Trophoblast cell (in vitro differentiated cells and primary cell): ENCODE results near the gene GALNTL6.

Experiments used
- DNase-seq, 2 donors: peaks; one replicate each; pipeline ENCODE4 v3.0.0-alpha.2; 2016
- H2AFZ ChIP-seq: 2 replicates; pipeline ENCODE4 v1.6.1; 2013; ENCODE audit warnings: low read length, moderate library complexity, mild to moderate bottlenecking; ENCODE audit not compliant: insufficient read depth, poor library complexity
- H2AK5ac ChIP-seq: 2 replicates; pipeline ENCODE4 v1.6.1; 2013; ENCODE audit warnings: mild to moderate bottlenecking, low read length
- H2BK120ac ChIP-seq: 2 replicates; pipeline ENCODE4 v1.6.1; 2013; ENCODE audit warnings: low read length, mild to moderate bottlenecking, moderate library complexity; ENCODE audit not compliant: insufficient read depth, poor library complexity
- H2BK12ac ChIP-seq: 2 replicates; pipeline ENCODE4 v1.6.1; 2013; ENCODE audit warnings: mild to moderate bottlenecking, low read length, moderate library complexity
- H2BK5ac ChIP-seq: 2 replicates; pipeline ENCODE4 v1.6.1; 2013; ENCODE audit warnings: low read length, low read depth, moderate library complexity, mild to moderate bottlenecking; ENCODE audit not compliant: poor library complexity
- H3K14ac ChIP-seq: 2 replicates; pipeline ENCODE4 v1.6.1; 2013; ENCODE audit warnings: mild to moderate bottlenecking, low read length
- H3K18ac ChIP-seq: 2 replicates; pipeline ENCODE4 v1.6.1; 2013; ENCODE audit warnings: mild to moderate bottlenecking, low read length
- H3K23ac ChIP-seq: 2 replicates; pipeline ENCODE4 v1.6.1; 2013; ENCODE audit warnings: low read length
- H3K27ac ChIP-seq: 2 replicates; pipeline ENCODE4 v1.5.1; 2013; ENCODE audit warnings: low read depth, mild to moderate bottlenecking, inconsistent platforms, low read length, moderate library complexity
- H3K27me3 ChIP-seq: 2 replicates; pipeline ENCODE4 v1.6.1; 2013; ENCODE audit warnings: inconsistent platforms, mild to moderate bottlenecking, low read length, moderate library complexity; ENCODE audit not compliant: insufficient read depth
- H3K36me3 ChIP-seq, 2 experiments: 1 replicate in 1 of 2; 2 replicates in 1 of 2; pipeline ENCODE4 v1.6.1; 2013; ENCODE audit warnings: low read length in 2 of 2, mild to moderate bottlenecking in 2 of 2, moderate library complexity in 1 of 2; ENCODE audit not compliant: insufficient read depth in 2 of 2, control insufficient read depth in 1 of 2
- H3K4ac ChIP-seq: 2 replicates; pipeline ENCODE4 v1.6.1; 2013; ENCODE audit warnings: low read depth, mild to moderate bottlenecking, low read length, moderate library complexity
- H3K4me1 ChIP-seq, 2 experiments: 1 replicate in 1 of 2; 2 replicates in 1 of 2; pipeline ENCODE4 v1.6.1; 2013; ENCODE audit warnings: low read length in 2 of 2, mild to moderate bottlenecking in 2 of 2, moderate library complexity in 1 of 2; ENCODE audit not compliant: insufficient read depth in 2 of 2, control insufficient read depth in 1 of 2
- H3K4me2 ChIP-seq: 2 replicates; pipeline ENCODE4 v1.6.1; 2013; ENCODE audit warnings: inconsistent platforms, mild to moderate bottlenecking, low read length, moderate library complexity
- H3K4me3 ChIP-seq: 2 replicates; pipeline ENCODE4 v1.5.1; 2013; ENCODE audit warnings: mild to moderate bottlenecking, low read depth, low read length, inconsistent platforms
- H3K79me1 ChIP-seq: one replicate; pipeline ENCODE4 v1.6.1; 2013; ENCODE audit warnings: low read length
- H3K79me2 ChIP-seq: 2 replicates; pipeline ENCODE4 v1.6.1; 2013; ENCODE audit warnings: low read length, mild to moderate bottlenecking; ENCODE audit not compliant: control insufficient read depth, insufficient read depth, poor library complexity
- H3K9ac ChIP-seq: 2 replicates; pipeline ENCODE4 v1.6.1; 2013; ENCODE audit warnings: mild to moderate bottlenecking, low read length
- H3K9me3 ChIP-seq: 2 replicates; pipeline ENCODE4 v1.6.1; 2013; ENCODE audit warnings: low read depth, mild to moderate bottlenecking, control low read depth, inconsistent platforms, low read length; ENCODE audit not compliant: insufficient read depth
- H4K12ac ChIP-seq: 2 replicates; pipeline ENCODE4 v1.6.1; 2013; ENCODE audit warnings: low read depth, mild to moderate bottlenecking, low read length, moderate library complexity
- H4K8ac ChIP-seq: 2 replicates; pipeline ENCODE4 v1.6.1; 2013; ENCODE audit warnings: low read depth, mild to moderate bottlenecking, low read length, moderate library complexity
- H4K91ac ChIP-seq: one replicate; pipeline ENCODE4 v1.6.1; 2013; ENCODE audit warnings: low read depth, mild to moderate bottlenecking, low read length, moderate library complexity
- WGBS: extraction: QIAGEN DNeasy Blood & Tissue Kit; methylation state at CpG from one replicate; pipeline ENCODE4 v1.1.7; 2013; ENCODE audit warnings: missing lambda C conversion rate; ENCODE audit not compliant: insufficient read length, insufficient coverage; ENCODE audit errors: extremely low coverage; 5-methylcytosine and 5-hydroxymethylcytosine counted together

Gene GALNTL6

GRCh38 chr4:172055046-172055445 lies 241.8 kb downstream of the GALNTL6 start:
- H3K14ac ChIP-seq: no peak overlapping the region
- no CpG with 5 or more reads among the region's 1 CpG for WGBS

DNA sequence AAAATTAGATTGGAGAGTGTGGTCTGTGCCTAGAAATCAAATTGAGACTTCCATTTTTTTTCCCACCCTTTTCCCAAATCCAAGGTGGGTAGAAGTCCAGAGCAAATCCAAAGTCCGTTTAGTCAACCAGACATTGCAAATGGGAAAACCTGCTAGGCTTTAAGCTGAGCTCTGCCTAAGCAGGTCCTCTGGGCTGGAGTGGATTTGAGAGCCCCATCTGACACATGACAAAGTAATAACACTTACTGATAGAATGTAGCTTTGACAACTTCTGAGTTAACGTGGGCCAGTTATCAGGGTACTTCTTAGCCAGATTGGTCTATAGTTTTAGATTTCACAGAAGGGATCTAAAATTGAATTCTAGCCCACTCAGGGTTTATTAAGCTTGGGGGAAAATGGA lies 242.3 kb downstream of the GALNTL6 start:
- Histone ChIP-seq H3K4ac (no peak overlapping the region), H2BK5ac (no peak overlapping the region), H3K23ac (no peak overlapping the region), H3K14ac (no peak overlapping the region), H3K18ac (no peak overlapping the region), H4K91ac (no peak overlapping the region), H2BK120ac (no peak overlapping the region), H3K4me3 (no peak overlapping the region), H4K12ac (no peak overlapping the region), H2AFZ (no peak overlapping the region), H3K79me2 (no peaks in the 10 kb centered on the region), H4K8ac (no peak overlapping the region), H3K9me3 (no peaks in the 10 kb centered on the region), H3K36me3 (no peaks in the 10 kb centered on the region), H2BK12ac (no peak overlapping the region), H3K27ac (no peak overlapping the region), H2AK5ac (no peak overlapping the region), H3K4me1 (no peaks in the 10 kb centered on the region), H3K4me2 (no peak overlapping the region), H3K79me1 (no peaks in the 10 kb centered on the region), H3K27me3 (no peaks in the 10 kb centered on the region), H3K9ac (no peak overlapping the region)
- no peak for DNase-seq
- WGBS: no CpG with 5 or more reads among the region's 2 CpGs

More at GRCh38 chr4:172055046-172055445, 241.8 kb downstream of the GALNTL6 start:
- Histone ChIP-seq H4K91ac (no peak overlapping the region), H3K27ac (no peak overlapping the region), H3K18ac (no peak overlapping the region), H4K8ac (no peak overlapping the region), H2BK120ac (no peak overlapping the region), H3K4ac (no peak overlapping the region), H3K23ac (no peak overlapping the region), H2AFZ (no peak overlapping the region), H2BK5ac (no peak overlapping the region), H3K9me3 (no peaks in the 10 kb centered on the region), H3K27me3 (no peaks in the 10 kb centered on the region), H3K9ac (no peak overlapping the region), H4K12ac (no peak overlapping the region), H2BK12ac (no peak overlapping the region), H3K79me2 (no peaks in the 10 kb centered on the region), H3K36me3 (no peaks in the 10 kb centered on the region), H3K4me1 (no peaks in the 10 kb centered on the region), H3K4me2 (no peak overlapping the region), H3K79me1 (no peaks in the 10 kb centered on the region), H3K4me3 (no peak overlapping the region), H2AK5ac (no peak overlapping the region)
- no peak for DNase-seq

- Histone ChIP-seq H3K23ac (no peak overlapping the region), H2AFZ (no peak overlapping the region), H3K18ac (no peak overlapping the region), H3K4ac (no peak overlapping the region), H3K79me1 (no peaks in the 10 kb centered on the region), H3K9ac (no peak overlapping the region), H3K36me3 (no peaks in the 10 kb centered on the region), H2BK120ac (no peak overlapping the region), H3K4me2 (no peak overlapping the region), H3K9me3 (no peaks in the 10 kb centered on the region), H3K27me3 (no peaks in the 10 kb centered on the region), H3K4me3 (no peak overlapping the region), H4K91ac (no peak overlapping the region), H3K79me2 (no peaks in the 10 kb centered on the region), H2BK5ac (no peak overlapping the region), H3K14ac (no peak overlapping the region), H3K27ac (no peak overlapping the region), H4K12ac (no peak overlapping the region), H3K4me1 (no peaks in the 10 kb centered on the region), H4K8ac (no peak overlapping the region), H2AK5ac (no peak overlapping the region), H2BK12ac (no peak overlapping the region)
- peak in 1 of 2 donors; percentile 22 for DNase-seq
- no CpG with 5 or more reads among the region's 1 CpG for WGBS
These were observed 248.0 kb downstream of the GALNTL6 start for GRCh38 chr4:172061204-172061603.

GRCh38 chr4:172068506-172068905 lies 255.3 kb downstream of the GALNTL6 start:
- H3K36me3 ChIP-seq: no peaks in the 10 kb centered on the region
- H3K9me3 ChIP-seq: no peaks in the 10 kb centered on the region
- H4K8ac ChIP-seq: no peak overlapping the region
- no peak overlapping the region for H3K14ac ChIP-seq
- no peak overlapping the region for H2BK12ac ChIP-seq
- H2BK5ac ChIP-seq: no peak overlapping the region
- no peak overlapping the region for H2AK5ac ChIP-seq
- no peak overlapping the region for H4K12ac ChIP-seq
- no peak overlapping the region for H2BK120ac ChIP-seq
- no peaks in the 10 kb centered on the region for H3K4me1 ChIP-seq
- H3K18ac ChIP-seq: no peak overlapping the region
- H3K4me2 ChIP-seq: no peak overlapping the region
- H3K79me1 ChIP-seq: no peaks in the 10 kb centered on the region
- H2AFZ ChIP-seq: no peak overlapping the region
- H3K27ac ChIP-seq: no peak overlapping the region
- H3K4ac ChIP-seq: no peak overlapping the region
- H3K9ac ChIP-seq: no peak overlapping the region
- H3K4me3 ChIP-seq: no peak overlapping the region
- no CpG with 5 or more reads among the region's 3 CpGs for WGBS
- H3K79me2 ChIP-seq: no peaks in the 10 kb centered on the region
- H3K23ac ChIP-seq: no peak overlapping the region
- DNase-seq: no peak
- H4K91ac ChIP-seq: no peak overlapping the region
- no peaks in the 10 kb centered on the region for H3K27me3 ChIP-seq
